ENCODE data around the gene LOXHD1.

LOXHD1 gene

DNA sequence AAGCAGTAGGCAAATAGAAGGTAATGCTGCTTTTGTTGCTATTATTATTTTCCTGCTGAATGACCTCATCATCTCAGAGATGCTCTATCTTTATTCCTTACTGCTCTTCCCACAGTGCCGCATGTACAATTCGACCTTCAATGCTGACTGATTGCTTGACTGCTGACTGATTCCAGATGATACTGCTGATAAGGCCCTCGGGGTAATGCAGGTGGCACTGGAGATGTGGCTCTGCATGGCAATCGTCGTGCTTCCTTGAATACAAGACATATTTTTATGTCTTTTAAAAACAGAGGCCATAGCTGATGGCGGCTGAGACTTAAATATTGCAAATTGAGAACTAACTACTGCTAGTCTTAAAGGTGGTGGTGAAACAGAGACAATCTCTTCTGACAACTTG, 146.6 kb downstream of the LOXHD1 start:
- no peak for DNase-seq (ENCODE audit: low read depth in 1 of 2, low spot score in 1 of 2)
- TF ChIP-seq SPI1 (IDR thresholded peaks at IDR 0.05; ENCODE audit: borderline replicate concordance, low read depth) (no peak), REST (IDR thresholded peaks at IDR 0.05; ENCODE audit: insufficient replicate concordance, low read depth) (no peak), POLR2AphosphoS5 (IDR thresholded peaks at IDR 0.05; ENCODE audit: low read depth) (no peak), CTCF (IDR thresholded peaks at IDR 0.05; ENCODE audit: insufficient read depth, low read length) (no peak), GABPA (IDR thresholded peaks at IDR 0.05; ENCODE audit: low read depth) (no peak)
- Histone ChIP-seq H3K27ac (replicated peaks) (no peak overlapping the region), H3K4me3 (replicated peaks; ENCODE audit: insufficient read depth, low read length) (no peak overlapping the region), H3K27me3 (ENCODE audit: insufficient read depth, poor library complexity, severe bottlenecking) (no peaks in the 10 kb centered on the region)

- H3K27me3 ChIP-seq (ENCODE audit: insufficient read depth, poor library complexity, severe bottlenecking) = no peaks in the 10 kb centered on the region
- H3K4me3 ChIP-seq (replicated peaks; ENCODE audit: insufficient read depth, low read length) = no peak overlapping the region
- no peak for DNase-seq (ENCODE audit: low read depth in 1 of 2, low spot score in 1 of 2)
- no peak overlapping the region for H3K27ac ChIP-seq (replicated peaks)
- no peak for TF ChIP-seq POLR2AphosphoS5 (IDR thresholded peaks at IDR 0.05; ENCODE audit: low read depth)
Observed at GRCh38 chr18:46509530-46509929, 147.5 kb downstream of the LOXHD1 start.

DNA sequence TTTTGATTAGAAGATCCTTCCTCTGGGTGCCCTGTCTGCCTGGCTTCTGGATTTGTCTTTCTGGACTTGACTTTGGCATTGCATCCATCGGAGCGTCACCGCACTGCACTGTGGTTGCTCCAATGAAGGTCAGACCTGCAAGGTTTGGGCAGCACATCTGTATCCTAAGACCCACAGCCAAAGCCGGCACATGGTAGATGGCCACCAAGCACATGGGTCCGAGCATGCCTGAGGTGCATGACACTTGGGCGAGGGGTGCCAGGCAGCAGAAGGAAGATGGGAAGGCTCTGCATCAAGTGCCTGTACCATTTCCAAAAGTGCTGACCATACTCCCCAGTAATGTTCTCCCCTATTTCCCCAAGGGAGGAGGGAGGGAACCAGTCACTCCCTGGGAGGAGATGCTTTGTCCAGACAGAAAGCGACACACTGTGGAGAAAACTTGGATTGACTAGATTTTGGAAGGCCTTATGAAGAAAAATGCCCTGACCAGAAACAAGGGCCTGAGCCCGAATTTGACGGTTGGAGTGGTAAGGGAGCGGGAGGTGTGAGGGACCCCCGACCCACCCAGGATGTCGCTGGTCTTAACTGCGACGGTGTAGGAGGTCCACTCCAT, 149.9 kb downstream of the LOXHD1 start:
- DNase-seq (ENCODE audit: low read depth in 1 of 2, low spot score in 1 of 2) = no peak
- no peaks in the 10 kb centered on the region for H3K27me3 ChIP-seq (ENCODE audit: insufficient read depth, poor library complexity, severe bottlenecking)
- H3K4me3 ChIP-seq (replicated peaks; ENCODE audit: insufficient read depth, low read length) = no peak overlapping the region
- TF ChIP-seq POLR2AphosphoS5 (IDR thresholded peaks at IDR 0.05; ENCODE audit: low read depth) = no peak
- no peak for TF ChIP-seq CTCF (IDR thresholded peaks at IDR 0.05; ENCODE audit: insufficient read depth, low read length)
- TF ChIP-seq REST (IDR thresholded peaks at IDR 0.05; ENCODE audit: insufficient replicate concordance, low read depth) = no peak
- TF ChIP-seq GABPA (IDR thresholded peaks at IDR 0.05; ENCODE audit: low read depth) = no peak
- no peak for TF ChIP-seq SPI1 (IDR thresholded peaks at IDR 0.05; ENCODE audit: borderline replicate concordance, low read depth)
- H3K27ac ChIP-seq (replicated peaks) = no peak overlapping the region

GRCh38 chr18:46502444-46502843, 154.6 kb downstream of the LOXHD1 start:
- H3K27me3 ChIP-seq (ENCODE audit: insufficient read depth, poor library complexity, severe bottlenecking) = peaks cover 6% of the 10 kb centered on the region
- DNase-seq (ENCODE audit: low read depth in 1 of 2, low spot score in 1 of 2) = no peak
- H3K4me3 ChIP-seq (replicated peaks; ENCODE audit: insufficient read depth, low read length) = no peak overlapping the region
- TF ChIP-seq CTCF (IDR thresholded peaks at IDR 0.05; ENCODE audit: insufficient read depth, low read length) (no peak), REST (IDR thresholded peaks at IDR 0.05; ENCODE audit: insufficient replicate concordance, low read depth) (peak; percentile 98), GABPA (IDR thresholded peaks at IDR 0.05; ENCODE audit: low read depth) (no peak), SPI1 (IDR thresholded peaks at IDR 0.05; ENCODE audit: borderline replicate concordance, low read depth) (no peak), POLR2AphosphoS5 (IDR thresholded peaks at IDR 0.05; ENCODE audit: low read depth) (no peak)
- no peak overlapping the region for H3K27ac ChIP-seq (replicated peaks)
